ENCODE measurements around the gene BAG3.
A peak's percentile ranks its signal among the peaks of the same experiment; 100 is the strongest.

Gene BAG3

DNA sequence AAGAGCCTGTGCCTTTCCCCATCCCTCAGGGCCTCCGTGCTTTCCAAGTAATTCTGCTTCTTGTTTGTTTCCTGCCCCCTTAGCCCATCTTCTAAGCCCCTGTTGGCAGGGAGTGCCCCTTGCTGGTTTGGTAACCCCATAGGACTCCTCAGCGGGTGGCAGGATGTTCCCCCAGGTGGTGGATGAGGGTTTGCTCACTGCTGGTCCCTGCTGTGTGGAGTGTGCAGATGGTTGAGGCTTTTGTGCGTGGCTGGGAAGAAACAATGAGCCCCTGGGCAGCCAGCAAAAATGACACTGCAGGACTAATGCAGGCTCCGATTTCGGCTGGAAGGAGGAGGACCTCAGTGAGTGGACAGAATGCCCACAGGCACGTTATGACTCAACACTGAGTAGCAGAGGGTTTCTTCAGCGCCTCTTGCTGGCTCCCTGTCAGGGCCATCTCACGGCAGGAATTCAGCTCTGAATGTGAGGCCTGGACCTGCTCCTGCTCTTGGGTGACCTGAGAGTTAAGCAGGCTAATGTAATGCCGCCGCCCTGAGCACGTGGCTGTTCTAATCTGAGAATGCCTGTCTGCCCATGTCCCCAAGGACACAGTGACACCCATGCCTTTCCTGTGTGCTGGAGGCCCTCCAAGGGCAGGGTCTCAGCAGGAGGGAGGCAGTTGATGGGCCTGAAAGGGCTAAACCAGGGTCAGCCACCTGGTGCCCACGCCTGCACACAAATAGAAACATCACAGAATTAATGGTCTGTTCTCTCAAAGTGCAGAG is 16.6 kb downstream of the BAG3 start:
- peak; percentile 97 for DNase-seq (ENCODE audit: low spot score)

DNA sequence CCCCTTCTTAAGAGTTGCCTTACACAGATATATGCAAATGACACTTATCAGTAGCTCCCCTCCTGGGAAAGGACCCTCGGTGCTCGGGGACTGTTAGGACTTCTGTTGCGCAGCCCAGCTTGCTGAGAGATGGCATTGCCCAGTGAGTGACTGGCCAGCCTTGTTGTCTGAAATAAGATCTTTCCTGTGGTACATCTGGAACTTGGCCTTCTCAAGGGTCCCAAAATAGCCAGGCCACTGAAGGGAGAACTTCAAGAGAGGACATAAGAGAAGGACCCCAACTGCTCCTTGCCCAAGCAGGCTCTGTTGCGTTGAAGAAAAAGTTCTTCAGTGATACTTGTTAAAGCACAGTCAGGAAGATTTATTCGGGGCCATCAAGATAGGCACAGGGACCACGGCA is 17.3 kb downstream of the BAG3 start:
- DNase-seq (ENCODE audit: low spot score) = no peak

- DNase-seq (ENCODE audit: low spot score) = no peak
Measured at GRCh38 chr10:119669331-119669730, 18.2 kb downstream of the BAG3 start.

DNA sequence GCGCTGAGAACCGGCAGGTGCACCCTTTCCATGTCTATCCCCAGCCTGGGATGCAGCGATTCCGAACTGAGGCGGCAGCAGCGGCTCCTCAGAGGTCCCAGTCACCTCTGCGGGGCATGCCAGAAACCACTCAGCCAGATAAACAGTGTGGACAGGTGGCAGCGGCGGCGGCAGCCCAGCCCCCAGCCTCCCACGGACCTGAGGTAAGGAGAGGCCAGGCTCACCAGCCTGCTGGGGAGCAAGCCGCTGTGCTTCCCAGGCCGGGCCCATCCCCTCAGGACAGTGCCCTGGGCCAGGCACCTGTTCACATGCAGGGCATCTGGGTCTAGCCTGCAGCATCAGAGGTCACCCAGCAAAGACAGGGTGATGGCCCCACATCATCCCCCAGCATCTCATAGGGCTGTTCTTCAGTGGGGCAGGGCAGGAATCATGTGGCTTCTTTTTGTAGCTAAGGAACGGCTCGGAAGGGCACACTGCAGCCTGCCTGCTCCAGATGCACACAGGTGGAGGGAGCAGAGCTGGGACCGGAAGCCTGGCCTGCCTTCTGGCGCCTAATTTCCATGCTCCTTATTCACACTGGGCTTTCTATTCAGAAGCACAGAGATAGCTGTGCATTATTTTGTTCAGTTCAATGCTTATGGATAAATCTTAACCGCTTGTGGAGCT is 18.9 kb downstream of the BAG3 start:
- peak; percentile 54 for DNase-seq (ENCODE audit: low spot score)

DNA sequence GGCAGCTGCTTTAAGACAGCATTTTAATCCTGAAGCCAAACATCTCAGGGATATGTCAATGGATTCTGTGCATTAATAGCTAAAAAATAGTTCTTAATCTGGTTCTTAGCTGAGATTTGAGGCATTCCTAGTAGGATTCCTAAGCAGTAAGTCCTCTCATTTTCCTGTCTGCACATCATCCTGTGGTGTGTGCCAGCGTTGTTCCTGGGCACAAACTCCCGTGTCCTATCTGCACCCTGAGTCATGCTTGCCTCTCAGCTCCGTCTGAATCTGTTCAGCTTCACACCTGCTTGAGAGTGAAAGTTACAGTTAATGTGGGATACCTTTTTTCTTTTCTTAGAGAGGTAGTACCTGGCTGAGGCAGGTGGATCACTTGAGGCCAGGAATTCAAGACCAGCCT is 19.5 kb downstream of the BAG3 start:
- peak; percentile 86 for DNase-seq (ENCODE audit: low spot score)

DNA sequence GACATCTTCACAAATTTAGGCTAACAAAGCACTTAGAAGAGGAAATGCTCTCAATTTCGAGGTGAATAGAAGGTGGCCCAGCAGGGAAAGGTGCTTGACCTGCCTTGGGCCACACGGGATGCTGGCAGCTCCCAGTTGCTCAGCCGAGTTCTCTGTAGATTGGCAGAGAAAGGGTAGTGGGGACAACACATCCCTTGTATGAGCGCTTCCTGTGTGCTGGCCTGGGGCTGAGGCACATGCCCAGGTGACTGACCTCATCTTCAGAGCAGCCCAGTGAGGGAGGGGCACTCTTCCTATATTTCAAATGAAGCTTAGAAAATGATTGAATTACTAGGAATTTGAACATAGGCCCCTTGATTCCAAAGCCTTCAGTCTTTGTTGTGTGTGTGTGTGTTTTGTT is 20.2 kb downstream of the BAG3 start:
- DNase-seq (ENCODE audit: low spot score) = peak; percentile 54

DNA sequence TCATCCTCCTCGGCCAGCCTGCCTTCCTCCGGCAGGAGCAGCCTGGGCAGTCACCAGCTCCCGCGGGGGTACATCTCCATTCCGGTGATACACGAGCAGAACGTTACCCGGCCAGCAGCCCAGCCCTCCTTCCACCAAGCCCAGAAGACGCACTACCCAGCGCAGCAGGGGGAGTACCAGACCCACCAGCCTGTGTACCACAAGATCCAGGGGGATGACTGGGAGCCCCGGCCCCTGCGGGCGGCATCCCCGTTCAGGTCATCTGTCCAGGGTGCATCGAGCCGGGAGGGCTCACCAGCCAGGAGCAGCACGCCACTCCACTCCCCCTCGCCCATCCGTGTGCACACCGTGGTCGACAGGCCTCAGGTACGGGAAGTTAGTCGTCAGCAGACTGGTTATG is 21.1 kb downstream of the BAG3 start:
- DNase-seq (ENCODE audit: low spot score) = no peak

- no peak for DNase-seq (ENCODE audit: low spot score)
Measured at GRCh38 chr10:119673271-119673670, 22.1 kb downstream of the BAG3 start.

- peak; percentile 68 for DNase-seq (ENCODE audit: low spot score)
Measured at GRCh38 chr10:119675483-119676170, 24.4 kb downstream of the BAG3 start.

DNA sequence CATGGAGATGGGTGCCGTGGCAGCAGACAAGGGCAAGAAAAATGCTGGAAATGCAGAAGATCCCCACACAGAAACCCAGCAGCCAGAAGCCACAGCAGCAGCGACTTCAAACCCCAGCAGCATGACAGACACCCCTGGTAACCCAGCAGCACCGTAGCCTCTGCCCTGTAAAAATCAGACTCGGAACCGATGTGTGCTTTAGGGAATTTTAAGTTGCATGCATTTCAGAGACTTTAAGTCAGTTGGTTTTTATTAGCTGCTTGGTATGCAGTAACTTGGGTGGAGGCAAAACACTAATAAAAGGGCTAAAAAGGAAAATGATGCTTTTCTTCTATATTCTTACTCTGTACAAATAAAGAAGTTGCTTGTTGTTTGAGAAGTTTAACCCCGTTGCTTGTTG is 25.9 kb downstream of the BAG3 start:
- no peak for DNase-seq (ENCODE audit: low spot score)

- DNase-seq (ENCODE audit: low spot score) = no peak
Measured at GRCh38 chr10:119677904-119678755, 26.9 kb downstream of the BAG3 start.

DNA sequence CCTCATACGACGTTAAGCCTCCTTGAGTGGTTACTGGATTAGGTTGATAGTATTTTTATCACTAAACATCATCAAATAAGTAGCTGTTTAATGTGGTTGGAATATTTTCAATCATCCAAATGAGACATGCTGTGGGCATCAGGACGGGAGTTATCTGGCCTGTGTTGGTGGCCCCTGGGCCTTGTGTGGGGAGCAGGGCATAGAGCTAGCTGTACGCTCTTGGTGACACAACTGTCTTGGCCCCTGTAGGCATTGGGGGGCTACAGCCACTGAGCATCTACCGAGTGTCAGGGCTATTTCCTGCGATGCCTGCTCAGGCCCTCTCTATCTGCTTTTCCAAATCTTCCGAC is 28.3 kb downstream of the BAG3 start:
- no peak for DNase-seq (ENCODE audit: low spot score)

DNA sequence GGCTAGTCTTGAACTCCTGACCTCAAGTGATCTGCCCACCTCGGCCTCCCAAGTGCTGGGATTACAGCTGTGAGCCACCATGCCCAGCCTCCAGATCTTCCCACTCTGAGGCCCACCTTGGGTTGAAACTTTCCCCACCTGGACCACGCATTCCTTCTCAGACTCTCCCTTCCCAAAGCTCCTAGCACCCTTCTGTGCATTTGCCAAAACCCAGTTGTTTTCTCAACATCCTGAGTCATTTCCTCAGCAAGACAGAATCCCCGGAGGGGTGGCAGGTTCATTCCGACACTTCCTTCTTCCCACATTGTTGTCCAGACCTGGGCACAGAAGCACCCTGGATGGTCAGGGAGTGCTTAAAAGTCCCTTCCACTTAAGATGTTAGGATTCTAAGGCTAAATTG is 28.9 kb downstream of the BAG3 start:
- peak; percentile 81 for DNase-seq (ENCODE audit: low spot score)

- DNase-seq (ENCODE audit: low spot score) = no peak
Measured at GRCh38 chr10:119680650-119681081, 29.5 kb downstream of the BAG3 start.

GRCh38 chr10:119686465-119687191 is 35.4 kb downstream of the BAG3 start:
- DNase-seq (ENCODE audit: low spot score) = peak; percentile 91

GRCh38 chr10:119687192-119688032 is 36.2 kb downstream of the BAG3 start:
- DNase-seq (ENCODE audit: low spot score) = no peak

- no peak for DNase-seq (ENCODE audit: low spot score)
Measured at GRCh38 chr10:119688033-119688508, 36.9 kb downstream of the BAG3 start.

GRCh38 chr10:119689016-119689580 is 37.9 kb downstream of the BAG3 start:
- DNase-seq (ENCODE audit: low spot score) = no peak

GRCh38 chr10:119691726-119692125 is 40.5 kb downstream of the BAG3 start:
- DNase-seq (ENCODE audit: low spot score) = no peak

Measured in kidney tubule cell (primary cell).